HCT116 (cell line): ENCODE results near the gene PRRG4. TPM values are rescaled to one million over a fixed set of nuclear protein-coding genes. Genes with fewer than 3 reads are reported as not detected.
A peak's percentile ranks its signal among the peaks of the same experiment; 100 is the strongest.

Experiments
- ATAC-seq: fragments of 200-7000 bp; cut with Tn5 transposase; 2 replicates; pipeline ENCODE4 v1.9.1; 2020; ENCODE audit warnings: mild to moderate bottlenecking, moderate library complexity
- BruUV-seq: library from RNA; stranded (reverse); fragments of 400-500 nt; replicated peaks from 2 replicates; lab custom pipeline; 2021; lab: Mats Ljungman, UMichigan
- CTCF ChIA-PET: fragments of 300-600 bp; sonication (Branson Sonifier 250); formaldehyde crosslinking; loops from one replicate; lab custom pipeline; 2021; ENCODE audit warnings: antibody characterized with exemption; lab: Charles Lee
- POLR2A ChIA-PET: fragments of 300-600, 350-600 bp; sonication (Branson Sonifier 250); formaldehyde crosslinking; loops from one replicate; lab custom pipeline; 2021; ENCODE audit warnings: antibody characterized with exemption; lab: Charles Lee
- RAD21 ChIA-PET, 2 experiments: fragments of 300-600 bp; sonication (Branson Sonifier 250); formaldehyde crosslinking; loops; one replicate each; lab custom pipeline; 2023; ENCODE audit warnings: low total read pairs in 2 of 2; ENCODE audit not compliant: uncharacterized antibody in 2 of 2, unreplicated experiment in 2 of 2, low non-redundant PET in 1 of 2; lab: Charles Lee
- DNase-seq: peaks from one replicate; pipeline ENCODE4 v3.0.0-alpha.2; 2010; ENCODE audit warnings: low read depth, low spot score
- H2AFZ ChIP-seq: fragments of 200-600 bp; shearing (Covaris generic), sonication (generic); 2 replicates; pipeline ENCODE4 v1.6.1; 2017; ENCODE audit warnings: low read depth, mixed run types, mixed read lengths, antibody characterized with exemption, low read length; ENCODE audit not compliant: poor library complexity, severe bottlenecking
- H3K27ac ChIP-seq: 2 replicates; pipeline ENCODE4 v1.5.1; 2012; ENCODE audit warnings: low read depth, low read length
- H3K27me3 ChIP-seq: fragments of 200-600 bp; sonication (generic); 2 replicates; pipeline ENCODE4 v1.6.1; 2016; ENCODE audit warnings: mixed run types, low read length, mixed read lengths; ENCODE audit not compliant: insufficient read depth
- H3K36me3 ChIP-seq, 2 experiments: fragments of 200-500 bp in 1 of 2; fragments of 200-600 bp in 1 of 2; sonication (Bioruptor generic) in 1 of 2; sonication (generic) in 1 of 2; 2 replicates each; pipeline versions ENCODE4 v1.5.1 to v1.6.1; 2014 to 2016; ENCODE audit warnings: low read length in 2 of 2, inconsistent platforms in 1 of 2, mixed read lengths in 1 of 2, mixed run types in 1 of 2; ENCODE audit not compliant: insufficient read depth in 2 of 2, control insufficient read depth in 1 of 2
- H3K4me1 ChIP-seq, 2 experiments: fragments of 200-600 bp in 1 of 2; sonication (generic) in 1 of 2; 2 replicates each; pipeline versions ENCODE4 v1.5.1 to v1.6.1; 2012 to 2017; ENCODE audit warnings: low read length in 2 of 2, inconsistent platforms in 1 of 2, mild to moderate bottlenecking in 1 of 2, mixed read lengths in 1 of 2, mixed run types in 1 of 2, moderate library complexity in 1 of 2; ENCODE audit not compliant: insufficient read depth in 2 of 2, control insufficient read depth in 1 of 2
- H3K4me2 ChIP-seq: fragments of 200-600 bp; sonication (generic); 2 replicates; pipeline ENCODE4 v1.6.1; 2017; ENCODE audit warnings: mixed run types, low read length, mixed read lengths
- H3K4me3 ChIP-seq, 2 experiments: fragments of 200-600 bp in 1 of 2; sonication (generic) in 1 of 2; replicated peaks in 1 of 2; 2 replicates each; pipeline ENCODE4 v1.5.1; 2011 to 2016; ENCODE audit warnings: low read length in 2 of 2, control low read depth in 1 of 2, low read depth in 1 of 2, mild to moderate bottlenecking in 1 of 2, mixed read lengths in 1 of 2, mixed run types in 1 of 2
- H3K79me2 ChIP-seq: fragments of 200-600 bp; sonication (generic); 2 replicates; pipeline ENCODE4 v1.6.1; 2017; ENCODE audit warnings: mild to moderate bottlenecking, mixed run types, low read length, moderate library complexity, mixed read lengths; ENCODE audit not compliant: insufficient read depth
- H3K9ac ChIP-seq: fragments of 200-600 bp; sonication (generic); 2 replicates; pipeline ENCODE4 v1.6.1; 2016; ENCODE audit warnings: low read length, mixed read lengths
- H3K9me2 ChIP-seq: fragments of 200-600 bp; sonication (generic), shearing (Covaris generic); 2 replicates; pipeline ENCODE4 v1.6.1; 2017; ENCODE audit warnings: mixed run types, mild to moderate bottlenecking, moderate library complexity; ENCODE audit not compliant: insufficient read depth
- H3K9me3 ChIP-seq, 2 experiments: fragments of 200-500 bp in 1 of 2; fragments of 200-600 bp in 1 of 2; sonication (Bioruptor generic) in 1 of 2; sonication (generic) in 1 of 2; 2 replicates each; pipeline ENCODE4 v1.6.1; 2014 to 2017; ENCODE audit warnings: low read length in 2 of 2, mixed read lengths in 2 of 2, inconsistent platforms in 1 of 2, low read depth in 1 of 2, mild to moderate bottlenecking in 1 of 2, mixed run types in 1 of 2, moderate library complexity in 1 of 2; ENCODE audit not compliant: control insufficient read depth in 1 of 2, insufficient read depth in 1 of 2
- H4K20me1 ChIP-seq: fragments of 200-600 bp; sonication (generic), shearing (Covaris generic); 2 replicates; pipeline ENCODE4 v1.6.1; 2017; ENCODE audit warnings: mixed run types, mild to moderate bottlenecking, moderate library complexity; ENCODE audit not compliant: insufficient read depth
- CTCF ChIP-seq, 3 experiments: fragments of 200-600 bp in 1 of 3; sonication (generic) in 1 of 3; IDR thresholded peaks in 2 of 3; conservative IDR thresholded peaks in 1 of 3; 2 replicates each; pipeline ENCODE4 v1.5.1; 2012 to 2017; ENCODE audit warnings: low read depth in 2 of 3, low read length in 2 of 3, antibody characterized with exemption in 1 of 3, borderline replicate concordance in 1 of 3, control low read depth in 1 of 3, mild to moderate bottlenecking in 1 of 3, mixed read lengths in 1 of 3, mixed run types in 1 of 3, moderate library complexity in 1 of 3; ENCODE audit not compliant: insufficient read depth in 1 of 3
- SP1 ChIP-seq: IDR thresholded peaks from 2 replicates; pipeline ENCODE4 v1.6.1; 2012; ENCODE audit warnings: low read depth
- SRF ChIP-seq: IDR thresholded peaks from 2 replicates; pipeline ENCODE4 v1.6.1; 2012; ENCODE audit warnings: low read depth
- intact Hi-C: fragments of 100-400 bp; cut with micrococcal nuclease; formaldehyde crosslinking; loops from 2 replicates; pipeline ENCODE4 v1.10.0; 2022
- total RNA-seq: library from RNA; stranded (reverse); gene quantifications from one replicate; pipeline ENCODE4 v1.2.1, GENCODE V29; 2021; ENCODE audit not compliant: unreplicated experiment

The PRRG4 gene
- total RNA-seq, 1 experiment from 2014 or later = 5.4 TPM

- H3K27ac ChIP-seq = no peak overlapping the region
- H2AFZ ChIP-seq = no peak overlapping the region
- POLR2A ChIA-PET = no interaction called here
- H3K9ac ChIP-seq = no peak overlapping the region
- H3K27me3 ChIP-seq = no peaks in the 10 kb centered on the region
- CTCF ChIA-PET = interaction anchor here (1.1 kb wide), 1 partner anchor 67 kb away, joined by 4 read pairs; no protein-coding TSS in a partner anchor
- no peaks in the 10 kb centered on the region for H4K20me1 ChIP-seq
- H3K79me2 ChIP-seq = no peaks in the 10 kb centered on the region
- no peak overlapping the region for H3K4me2 ChIP-seq
- DNase-seq (no peak), ATAC-seq (peak; percentile 72)
- H3K9me2 ChIP-seq = no peaks in the 10 kb centered on the region
- intact Hi-C loops = no loop called here
- no TSS peak for BruUV-seq
- H3K4me3 ChIP-seq = no peak overlapping the region
- TF ChIP-seq CTCF (IDR thresholded peaks at IDR 0.05 in 2 of 3, conservative IDR thresholded peaks at IDR 0.05 in 1 of 3; ENCODE audit: borderline replicate concordance in 1 of 3, insufficient read depth in 1 of 3, low read depth in 2 of 3, low read length in 2 of 3) (peak in 2 of 3 experiments; percentile 25 to 33; a peak in 3 of 6 replicates), SRF (no peak)
- TF ChIP-seq, all 23 proteins: peak for 1
- no peaks in the 10 kb centered on the region for H3K4me1 ChIP-seq
- RAD21 ChIA-PET = no interaction called here
- H3K36me3 ChIP-seq = no peaks in the 10 kb centered on the region
- no peaks in the 10 kb centered on the region for H3K9me3 ChIP-seq
These were observed 29.0 kb downstream of the PRRG4 start for GRCh38 chr11:32858731-32859130.

- no peak for TF ChIP-seq SP1
- Histone ChIP-seq H3K4me1 (no peaks in the 10 kb centered on the region), H3K79me2 (no peaks in the 10 kb centered on the region), H3K27me3 (no peaks in the 10 kb centered on the region), H3K9me2 (no peaks in the 10 kb centered on the region), H3K36me3 (no peaks in the 10 kb centered on the region), H3K27ac (no peak overlapping the region), H2AFZ (no peak overlapping the region), H3K9me3 (no peaks in the 10 kb centered on the region), H3K4me2 (no peak overlapping the region), H4K20me1 (no peaks in the 10 kb centered on the region), H3K9ac (no peak overlapping the region), H3K4me3 (no peak overlapping the region)
- no TSS peak for BruUV-seq
- RAD21 ChIA-PET = no interaction called here
- intact Hi-C loops = no loop called here
- DNase-seq (no peak), ATAC-seq (no peak)
- POLR2A ChIA-PET = no interaction called here
- CTCF ChIA-PET = no interaction called here
These were observed 32.3 kb downstream of the PRRG4 start for GRCh38 chr11:32861850-32862577.
